T-cell (primary cell): ENCODE results near the gene ZNF415. TPM values are rescaled to one million over a fixed set of nuclear protein-coding genes. Genes with fewer than 3 reads are reported as not detected.

ENCODE experiments used
- ATAC-seq, 4 experiments: fragments of 200-7000 bp in 3 of 4; fragments of 150-1000 bp in 1 of 4; cut with Tn5 transposase; replicated peaks in 1 of 4; 1 replicate in 3 of 4; 2 replicates in 1 of 4; pipeline ENCODE4 v1.10.0; 2021; ENCODE audit warnings: moderate library complexity in 3 of 4, mild to moderate bottlenecking in 2 of 4, moderate number of reproducible peaks in 1 of 4
- CTCF ChIA-PET, 2 donors: fragments of 300-600 bp; sonication (Branson Sonifier 250); formaldehyde crosslinking; loops; one replicate each; lab custom pipeline; 2022; ENCODE audit warnings: antibody characterized with exemption in 2 of 2; lab: Charles Lee
- POLR2A ChIA-PET, 2 donors: fragments of 300-600 bp; sonication (Branson Sonifier 250); formaldehyde crosslinking; loops; one replicate each; lab custom pipeline; 2022; ENCODE audit warnings: antibody characterized with exemption in 2 of 2; lab: Charles Lee
- DNase-seq, 35 experiments: peaks; one replicate each; pipeline versions ENCODE4 v3.0.0 to v3.0.0-alpha.2; 2013 to 2023
- H3K27ac ChIP-seq: one replicate; pipeline ENCODE4 v1.5.1; 2013; ENCODE audit warnings: low read length
- H3K27me3 ChIP-seq, 2 experiments: replicated peaks in 1 of 2; 1 replicate in 1 of 2; 2 replicates in 1 of 2; pipeline versions ENCODE4 v1.6.1 to v1.7.0; 2013; ENCODE audit warnings: low read length in 1 of 2, mixed read lengths in 1 of 2; ENCODE audit not compliant: control insufficient read depth in 2 of 2, insufficient read depth in 2 of 2; ENCODE audit errors: extremely low read depth in 1 of 2
- H3K36me3 ChIP-seq, 2 donors: 1 replicate in 1 of 2; 2 replicates in 1 of 2; pipeline versions ENCODE4 v1.6.1 to v1.7.0; 2013; ENCODE audit warnings: low read length in 1 of 2; ENCODE audit not compliant: control insufficient read depth in 2 of 2, insufficient read depth in 1 of 2; ENCODE audit errors: extremely low read depth in 1 of 2
- H3K4me1 ChIP-seq, 2 experiments: 1 replicate in 1 of 2; 2 replicates in 1 of 2; pipeline versions ENCODE4 v1.6.1 to v1.7.0; 2013; ENCODE audit warnings: low read length in 2 of 2, mixed read lengths in 1 of 2; ENCODE audit not compliant: insufficient read depth in 2 of 2, control insufficient read depth in 1 of 2; ENCODE audit errors: extremely low read depth in 1 of 2
- H3K4me3 ChIP-seq, 2 donors: 1 replicate in 1 of 2; 2 replicates in 1 of 2; pipeline versions ENCODE4 v1.5.1 to v1.7.0; 2013; ENCODE audit warnings: mild to moderate bottlenecking in 2 of 2, low read length in 1 of 2, moderate library complexity in 1 of 2; ENCODE audit not compliant: control insufficient read depth in 1 of 2; ENCODE audit errors: extremely low read depth in 1 of 2
- H3K9me3 ChIP-seq: 2 replicates; pipeline ENCODE4 v1.7.0; 2013
- H3K27ac Mint-ChIP-seq, 2 donors: one replicate each; pipeline ENCODE4 v1.8.0; 2020 to 2021; ENCODE audit warnings: mild to moderate bottlenecking in 2 of 2, mixed read lengths in 2 of 2
- H3K27me3 Mint-ChIP-seq, 2 donors: one replicate each; pipeline ENCODE4 v1.8.0; 2021 to 2022; ENCODE audit warnings: mixed read lengths in 2 of 2
- H3K36me3 Mint-ChIP-seq: one replicate; pipeline ENCODE4 v1.8.0; 2021; ENCODE audit warnings: mixed read lengths
- H3K4me1 Mint-ChIP-seq, 3 donors: one replicate each; pipeline ENCODE4 v1.8.0; 2020 to 2022; ENCODE audit warnings: mixed read lengths in 3 of 3, mild to moderate bottlenecking in 1 of 3
- H3K4me3 Mint-ChIP-seq, 3 donors: one replicate each; pipeline ENCODE4 v1.8.0; 2020 to 2022; ENCODE audit warnings: mild to moderate bottlenecking in 3 of 3, mixed read lengths in 3 of 3, moderate library complexity in 3 of 3
- H3K9me3 Mint-ChIP-seq, 3 donors: one replicate each; pipeline ENCODE4 v1.8.0; 2020 to 2022; ENCODE audit warnings: mixed read lengths in 3 of 3
- WGBS: methylation state at CpG from one replicate; pipeline ENCODE4 v1.1.5; 2013; ENCODE audit warnings: missing lambda C conversion rate; ENCODE audit not compliant: insufficient coverage; 5-methylcytosine and 5-hydroxymethylcytosine counted together
- total RNA-seq, 35 experiments: library from RNA in 6 of 35; stranded (reverse) in 6 of 35; fragments of 120-200 nt in 1 of 35; gene quantifications; one replicate each; pipeline versions ENCODE4 v1.2.1 to v1.2.4 and lab custom pipeline; 2013 to 2026

Gene ZNF415
- 1 to 10 TPM in 3 of 5 donors, under 1 TPM in 2; 0.20 to 1.8 (median 1.4) TPM for total RNA-seq
- total RNA-seq (2013), result 1.8 TPM
- 0 to 2.0 (median 0.46) reads per million in 29 experiments for total RNA-seq (lab: John Stamatoyannopoulos, UW)

DNA sequence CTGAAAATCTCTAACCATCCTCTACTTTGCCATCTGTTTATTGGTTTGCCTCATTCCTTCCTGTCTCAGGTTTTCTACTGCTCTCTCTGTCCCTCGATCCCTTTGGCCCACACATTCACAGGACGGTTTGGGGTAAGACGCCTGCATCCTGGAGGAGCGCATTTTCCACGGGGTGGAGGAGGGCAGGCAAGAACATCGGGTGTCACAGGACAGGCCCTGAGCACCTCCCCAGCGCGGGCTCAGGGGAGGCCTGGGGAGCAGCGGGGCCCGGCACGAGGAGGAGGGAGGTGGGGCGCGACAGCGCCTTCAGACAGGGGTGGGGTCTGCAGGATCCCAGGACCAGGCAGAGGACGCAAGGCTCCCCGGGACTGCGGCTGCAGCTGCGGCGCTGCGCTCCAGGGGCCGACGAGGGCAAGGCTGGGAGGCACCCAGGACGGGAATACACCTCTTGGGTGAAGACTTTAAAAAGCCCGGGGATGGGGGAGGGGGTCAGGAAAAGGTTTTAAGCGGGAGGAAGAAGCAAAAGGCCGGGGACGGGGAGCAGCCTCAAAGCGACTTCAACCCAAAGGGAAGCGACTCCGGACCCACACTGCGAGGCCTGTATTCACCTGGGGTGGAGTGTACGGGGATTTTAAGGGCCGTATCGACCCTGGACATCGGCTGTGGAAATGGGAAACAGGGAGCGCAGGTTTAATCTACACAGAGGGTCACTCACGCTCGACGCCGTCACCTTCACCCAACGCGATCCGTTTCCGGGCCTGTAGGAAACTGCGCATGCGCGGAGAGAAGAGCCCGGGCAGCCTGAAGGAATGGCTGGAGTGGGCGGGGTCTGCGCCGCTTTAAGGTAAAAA, at the start of gene ZNF415:
TSS of gene ZNF415 (minus strand) at position 770 of the 851 bp plus-strand sequence. CDS start 10,234 bp downstream, outside the sequence.
- H3K27me3 Mint-ChIP-seq, result peaks cover 9 to 17% of the 10 kb centered on the region in 2 donors
- no peak within 1 kb of the TSS for H3K27ac ChIP-seq
- peaks cover 25% of the 10 kb centered on the region for H3K36me3 Mint-ChIP-seq
- H3K9me3 ChIP-seq, result peaks cover 3% of the 10 kb centered on the region
- H3K9me3 Mint-ChIP-seq, result peaks cover 19 to 41% (median 27%) of the 10 kb centered on the region in 3 donors
- DNase-seq (peak in 30 of 35 experiments; percentile 2 to 56 (median 29)), ATAC-seq (peak in 2 of 4 experiments; percentile 55)
- H3K4me1 Mint-ChIP-seq, result peaks cover 10 to 12% (median 12%) of the 10 kb centered on the region in 3 donors
- H3K27ac Mint-ChIP-seq, result no peak within 1 kb of the TSS
- ChIA-PET CTCF (no interaction called here), POLR2A (no interaction called here)
- peaks cover 0 to 15% of the 10 kb centered on the region in 2 experiments for H3K27me3 ChIP-seq
- peak within 1 kb of the TSS; percentile 42 to 67 for H3K4me3 ChIP-seq
- WGBS, result 5% methylated on average over 43 of the region's 51 CpGs
- H3K4me3 Mint-ChIP-seq, result peak within 1 kb of the TSS; percentile 47 to 76 (median 69)
- no peaks in the 10 kb centered on the region for H3K36me3 ChIP-seq
- H3K4me1 ChIP-seq, result peaks cover 0 to 10% of the 10 kb centered on the region in 2 experiments

DNA sequence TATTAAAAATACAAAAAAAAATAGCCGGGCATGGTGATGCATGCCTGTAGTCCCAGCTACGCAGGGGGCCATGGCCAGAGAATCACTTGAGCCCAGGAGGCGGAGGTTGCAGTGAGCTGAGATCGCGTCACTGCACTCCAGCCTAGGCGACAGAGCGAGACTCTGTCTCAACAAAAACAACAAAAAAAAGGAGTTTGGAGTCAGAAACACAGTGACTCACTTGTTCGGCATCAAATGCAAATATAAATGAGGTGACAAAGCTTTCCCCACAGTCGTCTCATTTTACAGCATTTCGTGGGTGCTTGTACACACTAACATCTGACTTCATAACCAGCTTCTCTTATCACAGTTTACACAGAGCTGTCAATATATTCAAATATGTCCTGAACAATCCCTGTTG, 49.5 kb upstream of the ZNF415 start:
- Mint-ChIP-seq H3K4me1 (no peaks in the 10 kb centered on the region), H3K4me3 (no peak overlapping the region), H3K27me3 (no peaks in the 10 kb centered on the region), H3K27ac (no peak overlapping the region), H3K9me3 (peaks cover 8 to 37% (median 19%) of the 10 kb centered on the region in 3 donors), H3K36me3 (peaks cover 50% of the 10 kb centered on the region)
- Histone ChIP-seq H3K4me3 (no peak overlapping the region), H3K27ac (no peak overlapping the region), H3K9me3 (no peaks in the 10 kb centered on the region), H3K27me3 (no peaks in the 10 kb centered on the region), H3K4me1 (no peaks in the 10 kb centered on the region), H3K36me3 (peaks cover 3 to 4% of the 10 kb centered on the region in 2 donors)
- WGBS, result 98% methylated on average over 10 of the region's 10 CpGs
- ATAC-seq, result no peak
- ChIA-PET POLR2A (interaction anchor here in 1 of 2 donors (0.6 kb wide), 1 partner anchor 355 kb away, joined by 3 read pairs; no protein-coding TSS in a partner anchor), CTCF (no interaction called here)
- DNase-seq, result no peak

GRCh38 chr19:53177986-53178385, 45.3 kb upstream of the ZNF415 start:
- no peak overlapping the region for H3K4me3 Mint-ChIP-seq
- peaks cover 3 to 4% of the 10 kb centered on the region in 2 donors for H3K36me3 ChIP-seq
- peaks cover 5% of the 10 kb centered on the region for H3K9me3 ChIP-seq
- ChIA-PET POLR2A (no interaction called here), CTCF (no interaction called here)
- WGBS, result 100% methylated on average over 2 of the region's 5 CpGs
- no peak for ATAC-seq
- H3K4me3 ChIP-seq, result no peak overlapping the region
- H3K27me3 Mint-ChIP-seq, result no peaks in the 10 kb centered on the region
- H3K27me3 ChIP-seq, result no peaks in the 10 kb centered on the region
- no peak overlapping the region for H3K27ac Mint-ChIP-seq
- no peaks in the 10 kb centered on the region for H3K4me1 ChIP-seq
- H3K27ac ChIP-seq, result no peak overlapping the region
- H3K36me3 Mint-ChIP-seq, result peaks cover 59% of the 10 kb centered on the region
- peaks cover 20 to 46% (median 30%) of the 10 kb centered on the region in 3 donors for H3K9me3 Mint-ChIP-seq
- no peaks in the 10 kb centered on the region for H3K4me1 Mint-ChIP-seq
- DNase-seq, result no peak

GRCh38 chr19:53172889-53173288, 40.2 kb upstream of the ZNF415 start:
- H3K36me3 ChIP-seq, result no peaks in the 10 kb centered on the region
- no peaks in the 10 kb centered on the region for H3K27me3 ChIP-seq
- H3K27ac ChIP-seq, result no peak overlapping the region
- CTCF ChIA-PET, result no interaction called here
- Mint-ChIP-seq H3K9me3 (peaks cover 21 to 54% (median 36%) of the 10 kb centered on the region in 3 donors), H3K36me3 (peaks cover 42% of the 10 kb centered on the region), H3K27me3 (no peaks in the 10 kb centered on the region), H3K4me1 (no peaks in the 10 kb centered on the region), H3K27ac (no peak overlapping the region), H3K4me3 (no peak overlapping the region)
- ATAC-seq (no peak), DNase-seq (no peak)
- POLR2A ChIA-PET, result no interaction called here
- WGBS, result no CpG with 5 or more reads among the region's 4 CpGs
- no peaks in the 10 kb centered on the region for H3K4me1 ChIP-seq
- H3K4me3 ChIP-seq, result no peak overlapping the region
- peaks cover 8% of the 10 kb centered on the region for H3K9me3 ChIP-seq

DNA sequence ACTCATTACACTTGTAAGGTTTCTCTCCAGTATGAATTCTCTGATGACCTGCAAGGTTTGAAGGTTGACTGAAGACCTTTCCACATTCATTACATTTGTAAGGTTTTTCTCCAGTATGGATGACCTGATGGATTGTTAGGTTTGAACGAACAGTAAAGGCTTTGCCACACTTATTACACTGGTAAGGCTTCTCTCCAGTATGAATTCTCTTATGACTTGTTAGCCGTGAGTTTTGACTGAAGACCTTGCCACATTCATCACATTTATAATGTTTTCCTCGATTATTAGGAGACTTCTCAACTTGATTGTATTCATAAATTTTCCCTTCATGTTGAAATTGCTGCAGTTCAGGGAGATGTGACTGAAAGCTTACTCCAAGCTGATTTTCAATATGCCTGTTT, 33.0 kb upstream of the ZNF415 start:
- peaks cover 26% of the 10 kb centered on the region for H3K36me3 Mint-ChIP-seq
- H3K4me3 Mint-ChIP-seq, result no peak overlapping the region
- Histone ChIP-seq H3K9me3 (peaks cover 27% of the 10 kb centered on the region), H3K27ac (no peak overlapping the region), H3K36me3 (no peaks in the 10 kb centered on the region), H3K4me3 (no peak overlapping the region), H3K4me1 (no peaks in the 10 kb centered on the region), H3K27me3 (no peaks in the 10 kb centered on the region)
- peaks cover 19 to 41% (median 35%) of the 10 kb centered on the region in 3 donors for H3K9me3 Mint-ChIP-seq
- ChIA-PET CTCF (no interaction called here), POLR2A (no interaction called here)
- H3K27ac Mint-ChIP-seq, result no peak overlapping the region
- H3K27me3 Mint-ChIP-seq, result no peaks in the 10 kb centered on the region
- no peaks in the 10 kb centered on the region for H3K4me1 Mint-ChIP-seq
- DNase-seq, result no peak
- ATAC-seq, result no peak
- no CpG with 5 or more reads among the region's 3 CpGs for WGBS

DNA sequence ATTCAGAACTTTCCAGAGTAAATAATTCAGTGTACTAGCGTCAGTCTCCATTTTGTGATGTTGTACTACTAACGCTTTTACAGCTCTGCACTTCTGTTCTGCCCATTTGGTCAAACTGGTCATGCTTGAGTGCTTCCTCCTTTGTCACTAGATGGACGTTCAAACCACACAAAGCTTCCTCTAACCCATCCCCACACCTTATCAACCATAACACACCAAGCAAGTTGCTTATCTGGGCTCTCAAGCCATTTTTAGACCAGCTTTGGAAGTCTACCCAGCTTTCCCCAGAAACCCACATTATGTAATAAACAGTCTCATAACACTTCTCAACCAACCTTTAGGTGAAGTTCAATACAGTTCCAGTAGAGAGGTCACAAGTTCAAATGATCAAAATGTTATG, 28.4 kb upstream of the ZNF415 start:
- peaks cover 0 to 22% of the 10 kb centered on the region in 2 experiments for H3K4me1 ChIP-seq
- POLR2A ChIA-PET, result no interaction called here
- H3K36me3 ChIP-seq, result no peaks in the 10 kb centered on the region
- H3K27me3 ChIP-seq, result peaks cover 0 to 17% of the 10 kb centered on the region in 2 experiments
- peaks cover 13 to 45% (median 34%) of the 10 kb centered on the region in 3 donors for H3K9me3 Mint-ChIP-seq
- H3K27me3 Mint-ChIP-seq, result no peaks in the 10 kb centered on the region
- H3K27ac Mint-ChIP-seq, result no peak overlapping the region
- DNase-seq (no peak), ATAC-seq (no peak)
- peak overlapping the region in 1 of 3 donors; percentile 22 for H3K4me3 Mint-ChIP-seq
- H3K4me1 Mint-ChIP-seq, result peaks cover 15 to 23% (median 17%) of the 10 kb centered on the region in 3 donors
- no peak overlapping the region for H3K4me3 ChIP-seq
- H3K27ac ChIP-seq, result no peak overlapping the region
- CTCF ChIA-PET, result interaction anchor here in 1 of 2 donors (0.6 kb wide), 1 partner anchor 977 kb away, joined by 4 read pairs; no protein-coding TSS in a partner anchor
- peaks cover 19% of the 10 kb centered on the region for H3K9me3 ChIP-seq
- H3K36me3 Mint-ChIP-seq, result peaks cover 30% of the 10 kb centered on the region
- WGBS, result 69% methylated on average over 3 of the region's 3 CpGs
